HEK293T (cell line): ENCODE results near the gene PRAMEF20.

Experiments
- BHLHE40 ChIP-seq: fragments of 450-650 bp; IDR thresholded peaks from 2 replicates; pipeline ENCODE4 v1.6.1; 2016; ENCODE audit warnings: mild to moderate bottlenecking, moderate library complexity, borderline replicate concordance
- CTBP1 ChIP-seq: fragments of 450-650 bp; IDR thresholded peaks from 2 replicates; pipeline ENCODE4 v1.6.1; 2016; ENCODE audit warnings: borderline replicate concordance
- FOXK2 ChIP-seq: fragments of 450-650 bp; IDR thresholded peaks from 2 replicates; pipeline ENCODE4 v1.6.1; 2016; ENCODE audit warnings: mild to moderate bottlenecking
- FOXM1 ChIP-seq: fragments of 450-650 bp; IDR thresholded peaks from 2 replicates; pipeline ENCODE4 v1.6.1; 2017; ENCODE audit warnings: mild to moderate bottlenecking, borderline replicate concordance
- HDGF ChIP-seq: fragments of 450-650 bp; IDR thresholded peaks from 2 replicates; pipeline ENCODE4 v1.6.1; 2017; ENCODE audit warnings: antibody characterized with exemption, borderline replicate concordance
- LEF1 ChIP-seq: fragments of 450-650 bp; IDR thresholded peaks from 2 replicates; pipeline ENCODE4 v1.6.1; 2017; ENCODE audit warnings: mild to moderate bottlenecking, borderline replicate concordance
- SP1 ChIP-seq: fragments of 450-650 bp; IDR thresholded peaks from 2 replicates; pipeline ENCODE4 v1.6.1; 2017
- TARDBP ChIP-seq: fragments of 450-650 bp; IDR thresholded peaks from 2 replicates; pipeline ENCODE4 v1.6.1; 2016
- ZNF384 ChIP-seq: fragments of 450-650 bp; IDR thresholded peaks from 2 replicates; pipeline ENCODE4 v1.6.1; 2016

DNA sequence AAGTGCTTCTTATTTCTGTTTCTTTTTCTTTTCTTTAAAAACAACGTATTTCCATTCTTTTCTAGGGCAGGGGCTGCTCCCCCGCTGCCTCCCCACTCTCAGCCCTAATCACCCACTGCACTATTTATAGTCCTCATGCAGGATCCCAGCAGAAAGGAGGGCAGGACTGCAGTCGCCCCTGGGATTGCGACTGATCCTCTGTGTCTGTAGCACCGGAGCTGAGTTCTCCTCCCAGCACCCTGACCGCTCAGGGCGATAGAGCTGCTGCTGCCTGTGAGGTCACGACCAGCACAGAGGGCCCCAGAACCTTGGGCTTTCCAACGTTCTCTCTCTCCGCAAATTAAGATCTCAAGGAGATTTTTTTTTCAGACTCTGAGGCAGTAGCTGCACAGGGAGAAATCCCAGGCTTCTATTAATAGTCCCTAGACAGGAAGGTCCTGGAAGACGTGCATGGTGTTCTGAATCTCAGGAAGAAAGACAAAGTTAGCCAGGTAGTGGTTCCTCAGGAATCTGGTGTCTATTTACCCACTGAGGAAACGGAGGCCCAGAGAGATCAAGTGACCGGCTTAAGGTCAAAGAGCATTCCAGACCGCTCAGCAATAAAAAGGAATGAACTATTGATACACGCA, 46.8 kb downstream of the PRAMEF20 start:
- TF ChIP-seq FOXK2, result no peak
- TF ChIP-seq FOXM1, result no peak
- TF ChIP-seq TARDBP, result no peak
- TF ChIP-seq LEF1, result no peak
- TF ChIP-seq SP1, result no peak
- TF ChIP-seq ZNF384, result no peak
- TF ChIP-seq BHLHE40, result no peak
- TF ChIP-seq CTBP1, result no peak
- TF ChIP-seq HDGF, result no peak
